GM18909 (cell line): ENCODE data around the gene TAX1BP3.

ENCODE experiments used
- ATAC-seq: cut with Tn5 transposase; IDR thresholded peaks from one replicate; pipeline ENCODE4 v1.9.1; 2021; ENCODE audit warnings: mild to moderate bottlenecking; ENCODE audit not compliant: unreplicated experiment, poor library complexity

Gene TAX1BP3

DNA sequence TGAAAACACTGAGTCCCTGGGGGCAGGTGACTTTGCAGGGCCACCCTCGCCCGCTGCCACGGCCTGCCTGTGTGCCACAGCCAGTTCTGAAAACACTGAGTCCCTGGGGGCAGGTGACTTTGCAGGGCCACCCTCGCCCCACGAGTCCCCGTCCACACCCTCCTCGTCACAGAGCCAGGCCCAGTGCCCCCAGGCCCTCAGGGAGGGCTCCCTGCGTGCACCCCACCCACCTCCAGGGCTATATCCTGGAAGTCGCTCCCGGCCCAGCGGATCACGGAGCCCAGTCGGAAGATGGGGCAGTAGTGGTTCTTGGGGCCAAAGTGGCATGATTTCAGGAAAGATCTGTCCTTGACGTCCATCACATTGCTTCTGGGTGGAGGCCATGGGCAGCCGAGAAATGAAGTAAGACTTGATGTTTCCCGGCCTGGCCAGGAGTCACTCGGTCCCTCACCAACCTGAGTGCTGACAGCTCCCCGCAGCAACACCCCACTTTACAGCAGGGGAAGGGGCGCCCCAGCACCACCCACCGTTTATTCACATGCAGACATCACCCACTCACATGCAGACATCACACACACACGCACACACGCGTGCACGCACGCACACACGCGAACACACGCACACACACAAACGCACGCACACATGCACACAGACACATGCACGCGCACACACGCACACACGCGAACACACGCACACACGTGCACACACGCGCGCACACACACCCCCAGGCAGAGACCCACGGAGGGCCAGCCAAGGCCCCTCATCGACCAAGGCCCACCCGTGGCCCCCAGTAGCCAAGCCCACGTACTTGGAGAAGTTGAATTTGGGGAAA is 21.1 kb upstream of the TAX1BP3 start:
- ATAC-seq = no peak

DNA sequence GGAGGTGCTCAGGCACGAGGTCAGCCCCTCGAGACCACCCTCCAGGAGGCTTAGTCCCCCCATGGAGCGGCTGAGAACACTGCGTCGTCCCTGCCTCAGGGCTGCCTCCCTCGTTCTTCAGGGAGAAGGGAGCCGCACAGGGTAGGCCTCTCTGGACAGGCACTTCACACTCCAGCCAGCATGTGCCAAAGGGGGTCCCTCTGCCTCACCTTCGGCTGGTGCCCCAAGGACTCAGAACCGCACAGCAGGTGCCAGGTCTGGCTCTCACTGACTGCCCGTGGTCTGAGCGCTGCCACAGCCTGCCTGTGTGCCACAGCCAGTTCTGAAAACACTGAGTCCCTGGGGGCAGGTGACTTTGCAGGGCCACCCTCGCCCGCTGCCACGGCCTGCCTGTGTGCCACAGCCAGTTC is 20.5 kb upstream of the TAX1BP3 start:
- no peak for ATAC-seq

DNA sequence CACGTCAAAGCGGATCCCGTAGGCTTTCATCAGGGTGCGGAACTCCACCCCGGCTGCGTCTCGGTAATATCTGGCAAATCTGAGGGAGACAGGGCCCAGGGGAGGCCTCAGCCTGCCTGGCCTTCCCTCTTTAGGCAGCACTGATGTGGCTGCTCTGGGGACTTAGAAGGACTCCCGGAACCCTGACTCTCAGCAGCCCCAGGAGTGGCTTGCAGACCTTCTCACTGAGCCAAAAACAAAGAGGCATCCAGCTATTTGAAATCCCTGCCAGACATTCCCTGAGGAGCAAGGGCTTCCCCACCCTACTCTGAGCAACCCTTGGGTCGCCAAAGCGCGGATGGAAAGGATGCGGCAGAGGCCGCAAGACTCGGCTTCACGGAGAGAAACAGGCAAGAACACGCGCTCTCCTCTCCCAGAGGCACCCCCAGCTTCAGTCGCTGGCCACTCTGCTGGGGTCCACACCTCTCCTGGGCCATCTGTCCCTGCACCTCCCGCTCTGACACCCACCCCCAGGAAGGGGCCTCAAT is 19.7 kb upstream of the TAX1BP3 start:
- no peak for ATAC-seq

DNA sequence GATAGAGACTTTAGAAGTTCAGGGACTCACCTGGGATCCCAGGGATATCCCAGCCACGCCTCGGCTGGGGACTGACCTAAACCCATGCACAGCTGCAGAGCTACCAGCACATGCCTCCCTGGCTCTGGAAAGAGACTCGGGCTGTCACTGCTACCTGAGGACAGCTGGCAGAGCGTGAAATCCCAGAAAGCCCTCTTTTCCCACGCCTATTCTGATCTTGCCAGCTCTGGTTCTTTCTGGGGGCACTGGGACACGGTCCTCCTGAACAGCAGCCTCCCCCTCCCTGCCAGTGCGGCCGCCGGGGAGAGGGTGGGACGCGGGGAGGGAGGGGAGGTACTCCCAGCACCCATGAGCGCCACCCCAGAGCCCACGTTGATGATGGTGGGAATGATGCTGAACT is 16.8 kb upstream of the TAX1BP3 start:
- no peak for ATAC-seq

DNA sequence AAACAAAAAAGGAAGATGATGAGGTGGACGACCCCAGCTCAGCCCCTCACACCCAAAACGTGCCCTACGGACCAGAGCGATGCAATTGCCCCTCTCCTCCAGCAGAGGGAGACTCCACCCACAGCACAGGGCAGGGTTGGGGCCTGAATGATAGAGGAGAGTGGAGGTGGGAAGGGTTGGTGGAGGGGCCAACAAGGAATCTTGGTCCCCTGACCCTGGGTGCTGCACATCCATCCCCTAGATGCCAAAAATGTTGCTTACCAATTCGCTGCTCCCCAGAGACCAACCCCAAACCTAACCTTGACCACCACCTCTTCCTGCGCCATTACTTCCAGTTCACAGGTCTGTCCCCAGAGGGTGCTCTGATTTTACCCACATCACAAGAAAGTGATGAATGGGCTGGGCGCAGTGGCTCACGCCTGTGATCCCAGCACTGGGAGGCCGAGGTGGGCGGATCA is 14.7 kb upstream of the TAX1BP3 start:
- peak; percentile 54 for ATAC-seq

- no peak for ATAC-seq
These were observed 13.7 kb upstream of the TAX1BP3 start for GRCh38 chr17:3682033-3682432.

DNA sequence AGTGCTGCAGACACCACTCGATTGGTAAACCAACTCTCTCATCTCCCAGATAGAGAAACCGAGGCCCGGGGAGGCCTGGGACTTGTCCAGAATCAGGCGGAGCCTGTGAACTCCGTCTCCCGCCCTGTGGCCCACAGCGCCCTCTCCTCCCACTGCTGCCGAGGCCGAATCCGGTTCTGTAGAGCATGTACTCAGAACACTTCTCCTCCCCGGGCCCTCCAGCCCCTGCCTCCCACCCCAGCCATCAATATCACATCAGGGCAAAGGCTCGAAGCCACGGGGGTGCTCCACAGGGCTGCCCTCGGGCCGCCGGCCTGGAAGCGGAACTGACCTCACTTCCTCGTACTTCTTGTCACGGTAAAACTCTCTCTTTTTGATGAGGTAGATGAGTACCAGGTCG is 13.2 kb upstream of the TAX1BP3 start:
- ATAC-seq = no peak

GRCh38 chr17:3681057-3681456 is 12.7 kb upstream of the TAX1BP3 start:
- ATAC-seq = no peak

DNA sequence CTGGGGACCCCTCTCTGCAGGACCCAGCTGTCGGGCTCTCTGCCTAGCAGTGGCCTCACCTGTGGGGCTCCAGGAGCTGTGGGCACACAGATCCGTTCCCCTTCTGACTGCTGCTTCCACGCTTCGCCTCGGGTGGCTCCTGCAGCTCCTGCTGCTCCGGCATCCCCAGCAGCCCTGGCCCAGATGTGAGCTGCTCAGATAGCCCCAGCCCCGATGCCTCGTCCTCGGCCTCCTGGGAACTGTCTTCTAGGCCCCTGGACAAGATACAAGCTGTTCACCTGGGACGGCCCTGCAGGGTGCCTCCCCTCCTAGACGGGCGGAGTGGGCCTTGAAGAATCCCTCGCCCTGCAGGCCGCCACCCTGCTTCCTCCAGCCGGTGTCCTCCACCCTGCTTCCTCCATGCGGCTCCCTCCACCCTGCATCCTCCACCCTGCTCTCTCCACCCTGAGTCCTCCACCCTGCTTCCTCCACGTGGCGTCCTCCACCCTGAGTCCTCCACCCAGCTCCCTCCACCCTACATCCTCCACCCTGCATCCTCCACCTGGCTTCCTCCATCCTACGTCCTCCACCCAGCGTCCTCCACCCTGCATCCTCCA is 11.3 kb upstream of the TAX1BP3 start:
- ATAC-seq = no peak

GRCh38 chr17:3678821-3679530 is 10.6 kb upstream of the TAX1BP3 start:
- ATAC-seq = no peak

DNA sequence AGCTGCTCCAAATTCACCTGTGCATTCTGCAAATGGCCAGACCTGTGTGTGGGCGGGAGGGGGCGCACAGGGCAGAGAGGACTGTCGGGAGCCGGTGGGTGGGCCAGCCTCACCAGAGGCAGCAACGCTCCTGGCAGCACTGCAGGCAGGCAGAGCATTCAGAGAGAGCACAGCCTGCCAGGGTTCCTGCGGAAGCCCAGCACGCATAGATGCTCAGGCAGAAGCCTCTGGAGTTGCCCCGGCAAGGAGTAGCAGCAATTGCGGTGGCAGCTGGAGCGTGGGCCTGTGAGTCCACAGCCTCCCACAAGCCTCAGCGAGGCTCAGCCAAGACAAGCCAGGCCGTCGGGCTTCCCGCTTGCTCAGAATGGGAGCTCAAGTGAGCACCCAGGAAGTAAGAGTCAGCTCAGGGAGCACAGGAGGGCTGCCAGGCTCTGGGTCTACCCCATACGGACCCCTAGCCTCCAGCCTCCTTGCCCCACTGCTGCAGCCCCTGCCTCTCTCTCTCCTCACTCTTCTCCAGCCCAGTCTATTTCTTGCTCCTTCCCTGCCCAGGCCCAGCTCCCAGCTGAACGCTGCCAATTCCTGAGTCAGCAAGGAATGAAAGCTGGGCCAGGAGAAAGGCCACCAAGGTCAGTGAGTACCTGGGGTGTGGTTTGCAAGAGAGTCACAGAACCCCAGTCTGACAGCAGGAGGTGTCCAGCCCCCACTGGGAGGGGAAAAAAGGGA is 9.9 kb upstream of the TAX1BP3 start:
- no peak for ATAC-seq

DNA sequence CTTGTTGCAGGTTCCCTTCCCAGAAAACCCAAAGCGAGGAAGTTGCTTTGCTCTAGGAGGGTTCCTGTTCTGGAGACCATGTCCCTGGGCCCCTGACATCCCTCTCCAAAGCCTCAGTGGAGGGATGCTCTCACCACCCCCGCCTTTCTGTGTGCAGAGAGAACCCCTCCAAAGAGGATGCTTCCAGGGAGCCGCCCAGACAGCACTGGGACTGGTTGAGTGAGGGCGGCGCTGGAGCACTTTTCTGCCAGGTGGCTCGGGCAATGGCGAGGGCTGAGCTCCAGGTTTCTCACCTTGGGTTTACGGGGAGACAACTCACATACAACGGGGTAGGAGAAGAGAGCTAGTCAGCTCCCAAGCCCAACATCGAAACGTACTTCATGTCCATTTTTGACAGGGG is 7.5 kb upstream of the TAX1BP3 start:
- ATAC-seq = no peak

GRCh38 chr17:3672571-3672970 is 4.2 kb upstream of the TAX1BP3 start:
- ATAC-seq = no peak

DNA sequence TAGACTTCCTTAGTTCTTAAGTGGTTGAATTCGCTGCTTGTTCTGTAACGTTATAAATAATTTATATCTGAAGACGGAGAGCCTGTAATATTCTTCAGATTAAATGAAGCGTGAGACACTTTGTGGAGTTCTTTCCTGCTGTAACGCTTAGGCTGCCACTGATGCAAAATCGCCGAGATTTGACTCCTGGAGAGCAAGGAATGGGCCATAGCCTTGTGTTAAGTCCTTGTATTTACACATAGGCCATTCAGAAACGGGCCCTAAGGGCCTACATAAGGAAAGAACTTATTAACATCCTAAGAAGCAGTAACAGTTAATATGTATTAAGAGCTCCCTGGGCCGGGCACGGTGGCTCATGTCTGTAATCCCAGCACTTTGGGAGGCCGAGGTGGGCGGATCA is 1.2 kb upstream of the TAX1BP3 start:
- no peak for ATAC-seq

GRCh38 chr17:3669085-3669347 is 638 bp upstream of the TAX1BP3 start:
- ATAC-seq = peak; percentile 7

- ATAC-seq = peak; percentile 15
These were observed 756 bp downstream of the TAX1BP3 start for GRCh38 chr17:3667366-3668278.

- no peak for ATAC-seq
These were observed 1.9 kb downstream of the TAX1BP3 start for GRCh38 chr17:3666516-3666915.

- no peak for ATAC-seq
These were observed 2.5 kb downstream of the TAX1BP3 start for GRCh38 chr17:3665834-3666233.

DNA sequence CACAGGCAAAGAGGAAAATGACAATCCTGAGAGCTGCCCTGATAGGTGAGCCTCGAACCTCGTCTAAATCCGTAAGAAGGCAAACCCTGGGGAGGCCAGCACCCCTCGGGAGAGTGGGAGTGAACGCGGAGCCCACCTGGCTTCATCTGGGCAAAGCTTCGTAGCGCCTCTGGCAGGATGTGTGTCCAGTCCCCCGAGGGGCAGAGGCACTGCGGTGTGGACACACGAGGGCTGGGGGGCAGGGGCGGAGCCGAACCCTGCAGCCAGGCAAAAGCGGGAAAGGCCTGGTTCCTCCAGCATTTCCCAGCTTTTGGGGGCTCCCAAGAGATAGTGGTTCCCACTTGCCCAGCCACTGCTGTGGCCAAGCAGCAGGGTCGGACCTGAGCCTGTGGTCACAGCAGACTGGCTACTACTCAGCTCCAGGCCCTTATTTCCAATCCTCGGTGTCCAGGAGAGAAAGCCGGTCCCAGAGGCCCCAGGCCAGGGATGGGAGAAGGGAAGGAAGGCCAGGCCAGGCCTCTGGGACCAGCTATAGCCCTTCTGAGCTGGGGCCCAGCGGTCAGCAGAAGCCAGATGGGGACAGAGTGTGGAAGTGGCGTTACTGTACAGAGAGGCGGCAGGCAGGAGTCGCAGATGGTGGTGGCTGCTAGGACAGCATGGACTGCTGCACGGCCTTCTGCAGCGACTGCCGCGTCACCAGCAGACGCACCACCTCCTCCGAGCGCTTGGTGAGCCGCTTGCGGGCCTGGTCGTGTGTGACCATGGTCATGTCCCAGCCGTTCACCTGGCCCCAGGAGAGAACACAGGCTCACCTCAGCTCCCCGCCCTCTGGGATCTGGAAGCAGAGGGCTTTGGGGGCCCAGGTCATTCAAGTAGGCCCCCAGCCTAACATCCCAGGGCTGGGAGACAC is 5.0 kb downstream of the TAX1BP3 start:
- no peak for ATAC-seq
